Astrocyte of the cerebellum (primary cell): ENCODE results near the gene TMEM178A.
A peak's percentile ranks its signal among the peaks of the same experiment; 100 is the strongest.

ENCODE experiments used
- DNase-seq: peaks from one replicate; pipeline ENCODE4 v3.0.0-alpha.2; 2011; ENCODE audit warnings: low read depth
- H3K4me3 ChIP-seq: 2 replicates; pipeline ENCODE4 v1.5.1; 2011; ENCODE audit warnings: mild to moderate bottlenecking, low read depth, low read length, moderate library complexity
- CTCF ChIP-seq: IDR thresholded peaks from 2 replicates; pipeline ENCODE4 v1.5.1; 2012; ENCODE audit warnings: low read length, low read depth, moderate library complexity, mild to moderate bottlenecking; ENCODE audit errors: missing control alignments
- in situ Hi-C: cut with HindIII; loops from 2 replicates; pipeline ENCODE4 v1.10.0; 2017; ENCODE audit warnings: low sequenced_read_pairs

Gene TMEM178A

DNA sequence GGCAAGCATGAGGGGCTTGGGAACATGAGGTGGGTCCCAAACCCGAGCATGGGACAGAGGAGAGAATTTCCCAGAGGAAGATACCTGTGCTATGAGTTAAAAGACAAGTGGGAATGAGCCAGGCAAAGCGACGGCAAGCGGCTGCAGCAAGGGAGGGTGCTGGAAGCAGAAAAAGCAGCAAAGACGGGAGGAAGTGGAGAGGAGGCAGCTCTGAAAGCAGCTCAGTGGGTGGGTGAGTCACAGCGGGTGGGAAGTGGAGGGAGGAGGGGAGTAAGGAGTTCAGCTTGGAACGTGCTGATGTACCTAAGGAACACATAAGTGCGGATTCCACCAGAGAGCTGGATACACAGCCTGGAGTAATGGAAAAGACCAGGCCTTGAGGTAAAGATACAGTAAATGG lies 71.9 kb downstream of the TMEM178A start:
- no peak overlapping the region for H3K4me3 ChIP-seq
- TF ChIP-seq CTCF, result no peak
- DNase-seq, result peak; percentile 48

DNA sequence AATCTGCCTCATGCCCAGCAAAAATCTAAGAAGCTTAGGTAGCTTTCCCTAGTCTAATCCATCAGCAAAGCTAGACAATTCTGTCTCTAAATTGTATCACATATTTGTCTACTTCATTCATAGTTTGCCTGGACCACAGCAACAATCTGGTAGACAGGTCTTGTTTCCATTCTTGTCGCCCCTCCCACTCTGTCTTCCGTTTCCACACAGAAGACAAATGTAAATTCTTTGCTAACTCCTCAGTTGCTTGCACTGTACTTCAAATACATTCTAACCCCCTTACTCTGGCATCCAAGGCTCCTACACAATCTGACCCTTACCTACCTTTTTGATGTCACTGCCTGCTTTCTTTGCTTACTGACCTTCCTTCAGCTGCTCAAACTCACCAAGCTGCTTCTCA lies 73.2 kb downstream of the TMEM178A start:
- no peak overlapping the region for H3K4me3 ChIP-seq
- TF ChIP-seq CTCF, result no peak
- in situ Hi-C loops, result no loop called here
- no peak for DNase-seq

More for the DNA sequence above, 71.9 kb downstream of the TMEM178A start:
- in situ Hi-C loops, result no loop called here

GRCh38 chr2:39739386-39739785 lies 73.7 kb downstream of the TMEM178A start:
- DNase-seq, result no peak
- no peak overlapping the region for H3K4me3 ChIP-seq
- TF ChIP-seq CTCF, result no peak
- in situ Hi-C loops, result no loop called here

DNA sequence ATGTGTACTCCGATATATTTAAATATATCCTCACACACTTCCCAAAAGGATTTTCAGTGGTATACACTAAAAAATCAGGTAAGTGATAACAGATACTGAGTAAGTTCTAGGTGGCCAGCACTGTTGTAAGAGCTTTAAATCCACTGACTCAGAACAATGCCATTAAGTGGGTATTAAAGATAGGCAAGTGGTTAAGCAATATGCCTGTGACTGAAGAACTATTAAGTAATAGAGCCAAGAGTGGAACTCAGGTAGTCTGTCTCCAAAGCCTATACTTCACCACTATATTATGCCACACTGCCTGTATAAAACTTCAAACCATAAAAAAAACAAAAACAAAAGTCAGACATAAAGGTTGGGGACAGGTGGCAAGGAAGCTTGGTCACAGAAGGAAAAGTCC lies 76.2 kb downstream of the TMEM178A start:
- no peak overlapping the region for H3K4me3 ChIP-seq
- DNase-seq, result no peak
- no peak for TF ChIP-seq CTCF
- in situ Hi-C loops, result no loop called here

DNA sequence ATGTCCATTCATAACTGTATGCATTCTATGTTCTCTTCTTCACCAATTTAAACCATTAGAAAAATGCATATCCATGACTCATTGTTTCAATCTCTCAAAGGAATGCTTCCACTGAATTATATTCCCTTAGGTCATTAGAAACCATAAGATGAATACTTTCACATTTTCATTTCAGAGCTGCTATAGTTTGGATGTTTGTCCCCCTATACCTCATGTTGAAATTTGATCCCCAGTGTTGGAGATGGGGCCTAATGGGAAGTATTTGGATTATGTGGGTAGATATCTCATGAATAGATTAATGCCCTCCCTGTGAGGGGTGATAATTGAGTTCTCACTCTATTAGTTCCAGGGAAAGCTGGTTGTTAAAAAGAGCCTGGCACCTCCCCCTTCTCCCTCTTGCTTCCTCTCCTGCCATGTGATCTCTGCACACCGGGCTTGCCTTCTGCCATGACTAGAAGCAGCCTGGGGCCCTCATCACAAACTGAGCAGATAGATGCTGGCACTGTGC lies 77.6 kb downstream of the TMEM178A start:
- in situ Hi-C loops, result no loop called here

DNA sequence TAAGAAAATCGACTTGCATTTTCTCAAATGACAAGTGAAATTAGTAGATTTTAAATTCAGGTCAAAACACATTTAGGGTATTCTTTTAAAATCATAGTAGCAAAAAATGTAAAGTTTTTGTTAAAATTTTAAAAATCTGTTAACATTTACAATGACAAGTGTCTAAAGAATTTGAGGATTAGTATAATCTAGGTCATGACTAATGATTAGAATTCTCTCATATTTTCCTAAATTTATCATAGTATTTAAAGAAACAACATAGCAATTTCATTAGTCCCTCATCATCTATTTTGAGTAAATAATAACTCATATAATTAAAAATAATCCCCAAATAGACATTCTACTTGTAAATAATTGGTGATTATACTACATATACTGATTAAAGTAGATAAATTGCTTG lies 89.7 kb downstream of the TMEM178A start:
- in situ Hi-C loops, result no loop called here
- no peak for TF ChIP-seq CTCF
- no peak for DNase-seq
- H3K4me3 ChIP-seq, result no peak overlapping the region

More for the DNA sequence above, 77.6 kb downstream of the TMEM178A start:
- H3K4me3 ChIP-seq, result no peak overlapping the region
- peak; percentile 20 for DNase-seq
- no peak for TF ChIP-seq CTCF

- no peak overlapping the region for H3K4me3 ChIP-seq
- TF ChIP-seq CTCF, result no peak
- in situ Hi-C loops, result no loop called here
- DNase-seq, result no peak
Observed at GRCh38 chr2:39757156-39757555, 91.4 kb downstream of the TMEM178A start.
